Activated CD8-positive, alpha-beta memory T cell treated with anti-CD3 and anti-CD28 coated beads, Interleukin-2, amount 50 U/mL, for 24 hours (primary cell): ENCODE data around the gene UBE2M.
A peak's percentile ranks its signal among the peaks of the same experiment; 100 is the strongest.
"Not testable (repeated sequence)": the region's sequence is repeated elsewhere in the genome, so short reads cannot be mapped to it uniquely, and the experiment has no call there.

ENCODE experiments used
- DNase-seq: peaks from one replicate; pipeline ENCODE4 v3.0.0-alpha.2; 2020; ENCODE audit errors: extremely low read depth

The UBE2M gene

DNA sequence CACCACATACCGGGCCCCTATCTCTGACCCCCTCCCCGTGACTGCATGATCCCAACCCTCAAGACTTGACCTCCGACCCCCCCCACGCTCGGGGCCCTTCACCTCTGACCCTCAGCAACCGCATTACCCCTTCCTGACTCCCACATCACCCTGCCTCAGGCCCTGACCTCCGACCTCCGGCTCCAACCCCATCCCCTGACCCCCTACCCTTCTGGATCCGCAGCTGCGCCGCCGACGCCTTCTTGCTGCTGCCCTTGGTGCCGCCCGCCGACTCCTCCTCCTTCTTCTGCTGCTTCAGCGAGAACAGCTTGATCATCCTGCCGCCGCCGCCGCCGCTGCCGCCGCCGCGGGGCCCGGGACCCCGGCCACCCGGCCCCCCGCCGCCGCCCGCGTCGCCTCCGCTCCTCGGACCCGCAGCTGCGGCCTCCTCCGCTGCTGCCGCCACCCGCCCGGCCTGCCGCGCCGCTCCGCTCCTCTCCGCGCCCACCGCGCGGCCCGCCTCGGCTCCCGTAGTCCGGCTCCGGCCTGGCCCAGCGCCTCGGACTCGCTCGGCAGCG, at the start of gene UBE2M:
UBE2M (minus strand) TSS at position 546 of the 557 bp plus-strand sequence; CDS start at position 316, 230 bp downstream.
- no peak for DNase-seq

GRCh38 chr19:58607213-58607612, 48.8 kb upstream of the UBE2M start:
- not testable (repeated sequence) for DNase-seq

DNA sequence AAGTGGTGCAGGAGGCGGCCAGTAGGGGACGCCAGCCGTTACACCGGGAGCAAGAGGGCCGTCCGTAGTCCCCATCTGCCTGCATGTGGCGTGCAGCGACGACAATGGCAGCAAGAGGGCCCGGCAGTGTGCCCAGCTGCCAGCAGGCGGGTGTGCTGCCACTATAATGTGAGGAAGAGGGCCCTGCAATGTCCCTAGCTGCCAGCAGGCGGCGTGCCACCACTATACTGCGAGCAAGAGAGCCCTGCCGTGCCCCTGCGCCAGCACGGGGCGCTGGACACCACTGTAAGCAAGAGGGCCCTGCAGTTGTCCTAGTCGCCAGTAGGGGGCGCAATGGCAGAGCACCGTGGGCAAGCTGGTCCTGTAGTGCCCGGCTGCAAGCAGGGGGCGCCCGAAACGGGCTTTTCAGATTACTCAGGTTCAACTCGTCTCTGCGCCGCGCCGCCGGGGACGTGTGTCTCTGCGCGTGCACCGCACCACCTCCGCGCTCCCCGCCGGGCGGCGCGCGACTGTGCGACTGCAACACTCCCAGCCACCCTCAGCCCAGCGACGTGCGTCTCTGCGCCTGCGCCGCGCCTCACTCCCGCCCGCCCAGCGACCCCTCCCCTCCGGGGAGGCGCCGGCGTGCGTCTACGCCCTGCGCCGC, 48.0 kb upstream of the UBE2M start:
- DNase-seq: not testable (repeated sequence)

DNA sequence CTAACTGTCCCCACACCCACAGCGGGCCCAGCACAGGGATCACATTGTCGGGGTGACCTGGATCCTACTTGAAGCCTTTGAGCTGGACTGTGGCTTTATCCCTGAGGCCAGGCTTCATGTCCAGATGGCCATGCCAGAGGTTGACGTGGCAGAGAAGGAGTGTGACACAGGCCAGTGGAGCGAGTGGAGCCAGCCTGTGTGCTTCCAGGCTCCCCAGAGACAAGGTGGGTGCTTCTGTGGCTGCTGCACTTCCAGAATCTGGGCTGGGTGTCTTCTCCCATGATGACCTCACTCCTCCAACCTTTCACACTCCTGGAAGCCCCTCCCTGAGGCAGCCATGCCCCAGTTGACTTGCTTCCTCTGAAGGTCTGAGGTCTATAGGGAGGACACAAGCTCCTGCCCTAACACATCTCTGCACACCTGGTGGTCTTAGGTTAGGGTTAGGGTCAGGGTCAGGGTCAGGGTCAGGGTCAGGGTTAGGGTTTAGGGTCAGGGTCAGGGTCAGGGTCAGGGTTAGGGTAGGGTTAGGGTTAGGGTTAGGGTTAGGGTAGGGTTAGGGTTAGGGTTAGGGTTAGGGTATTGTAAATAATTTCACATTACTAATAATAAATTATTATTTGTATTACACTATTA, 27.8 kb upstream of the UBE2M start:
- DNase-seq: no peak

GRCh38 chr19:58585442-58586132, 27.2 kb upstream of the UBE2M start:
- no peak for DNase-seq

DNA sequence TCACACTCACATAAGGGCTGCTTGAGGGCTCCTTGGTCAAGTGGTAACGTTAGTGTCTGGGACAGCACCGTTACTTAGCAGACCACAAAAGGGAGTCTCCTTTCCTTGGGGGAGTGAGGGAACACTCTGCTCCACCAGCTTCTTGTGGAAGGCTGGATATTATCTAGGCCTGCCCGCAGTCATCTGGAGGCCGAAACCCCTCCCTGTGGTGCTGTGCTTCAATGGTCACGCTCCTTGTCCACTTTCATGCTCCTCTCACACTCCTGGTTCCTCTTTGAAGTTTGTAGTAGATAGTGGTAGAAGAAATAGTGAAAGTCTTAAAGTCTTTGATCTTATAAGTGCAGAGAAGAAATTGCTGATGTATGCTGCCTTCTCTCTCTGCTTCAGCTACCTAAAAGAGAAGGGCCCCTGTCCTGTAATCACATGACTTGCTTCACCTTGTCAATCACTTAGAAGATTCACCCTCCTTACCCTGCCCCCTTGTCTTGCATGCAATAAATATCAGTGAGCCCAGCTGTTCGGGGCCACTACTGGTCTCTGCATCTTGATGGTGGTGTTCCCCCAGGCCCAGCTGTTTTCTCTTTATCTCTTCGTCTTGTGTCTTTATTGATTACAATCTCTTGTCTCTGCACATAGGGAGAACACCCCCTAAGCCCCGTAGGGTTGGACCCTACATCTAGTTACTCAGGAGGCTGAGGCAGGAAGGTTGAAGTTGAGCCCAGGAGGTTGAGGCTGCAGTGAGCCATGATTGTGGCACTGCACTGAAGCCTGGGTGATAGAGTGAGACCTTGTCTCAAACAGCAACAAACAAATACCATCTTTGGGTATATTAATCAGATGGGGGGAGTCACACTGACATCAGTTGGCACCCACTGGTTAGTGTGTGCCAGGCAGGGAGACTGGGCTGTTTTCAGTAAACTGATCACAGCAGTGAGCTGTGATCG, 26.4 kb upstream of the UBE2M start:
- DNase-seq: no peak

GRCh38 chr19:58582985-58583384, 24.6 kb upstream of the UBE2M start:
- no peak for DNase-seq

GRCh38 chr19:58581227-58582141, 23.1 kb upstream of the UBE2M start:
- peak; percentile 72 for DNase-seq

- no peak for DNase-seq
Observed at GRCh38 chr19:58579473-58580142, 21.2 kb upstream of the UBE2M start.

DNA sequence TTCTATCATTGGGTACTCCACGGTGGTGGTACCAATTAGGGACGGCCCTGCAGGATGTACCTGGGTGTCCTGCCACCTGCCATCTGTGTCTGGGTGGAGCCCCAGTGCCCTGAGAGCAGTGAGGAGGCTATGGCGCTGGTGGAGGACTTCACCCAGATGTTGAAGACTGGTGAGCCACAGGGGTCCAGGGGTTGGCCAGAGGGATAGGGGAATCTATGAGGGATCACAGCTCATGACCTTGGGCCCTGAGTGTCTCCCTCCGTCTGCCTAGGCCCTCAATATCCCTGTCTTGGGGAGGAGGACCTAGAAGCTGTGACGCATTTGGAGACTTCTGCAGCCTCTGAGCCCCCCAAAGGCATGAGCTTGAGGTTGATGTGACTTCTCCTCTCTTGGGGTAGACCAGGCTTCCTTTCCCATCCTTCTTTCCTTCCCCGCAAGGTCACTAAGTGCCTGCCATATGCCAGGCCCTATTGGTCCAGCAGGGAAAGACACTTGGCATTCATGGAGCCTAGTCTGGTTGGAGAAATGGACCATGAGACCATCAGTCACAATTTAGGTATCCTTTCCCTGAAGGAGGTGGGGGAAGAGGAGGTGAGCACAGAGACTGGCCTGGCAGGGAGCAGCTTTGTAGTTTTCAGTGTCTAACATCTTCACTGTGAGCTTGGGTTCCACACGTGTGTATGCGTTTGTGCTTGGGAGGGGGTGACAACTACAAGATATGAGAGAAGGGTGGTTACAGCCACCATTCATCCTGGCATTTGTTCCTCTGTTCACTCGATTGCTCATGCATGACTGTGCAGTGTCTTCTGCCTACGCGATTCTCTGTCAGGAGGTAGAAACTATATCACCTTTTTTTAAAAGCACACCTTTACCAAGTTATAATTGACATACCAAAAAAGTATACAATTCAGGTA, 19.9 kb upstream of the UBE2M start:
- no peak for DNase-seq

DNA sequence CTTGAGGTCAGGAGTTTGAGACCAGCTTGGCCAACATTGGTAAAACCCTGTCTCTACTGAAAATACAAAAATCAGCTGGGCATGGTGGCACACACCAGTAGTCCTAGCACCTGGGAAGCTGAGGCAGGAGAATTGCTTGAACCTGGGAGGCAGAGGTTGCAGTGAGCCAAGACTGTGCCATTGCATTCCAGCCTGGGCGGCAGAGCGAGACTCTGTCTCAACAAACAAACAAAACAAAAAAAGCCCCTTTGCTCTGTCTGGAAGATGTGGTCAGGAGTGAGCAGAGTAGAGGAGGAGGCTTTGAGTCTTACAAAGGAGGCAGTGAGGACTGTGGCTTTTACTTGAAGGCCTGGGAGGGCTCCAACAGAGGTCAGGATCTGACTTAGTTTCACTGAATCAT, 19.2 kb upstream of the UBE2M start:
- not testable (repeated sequence) for DNase-seq

DNA sequence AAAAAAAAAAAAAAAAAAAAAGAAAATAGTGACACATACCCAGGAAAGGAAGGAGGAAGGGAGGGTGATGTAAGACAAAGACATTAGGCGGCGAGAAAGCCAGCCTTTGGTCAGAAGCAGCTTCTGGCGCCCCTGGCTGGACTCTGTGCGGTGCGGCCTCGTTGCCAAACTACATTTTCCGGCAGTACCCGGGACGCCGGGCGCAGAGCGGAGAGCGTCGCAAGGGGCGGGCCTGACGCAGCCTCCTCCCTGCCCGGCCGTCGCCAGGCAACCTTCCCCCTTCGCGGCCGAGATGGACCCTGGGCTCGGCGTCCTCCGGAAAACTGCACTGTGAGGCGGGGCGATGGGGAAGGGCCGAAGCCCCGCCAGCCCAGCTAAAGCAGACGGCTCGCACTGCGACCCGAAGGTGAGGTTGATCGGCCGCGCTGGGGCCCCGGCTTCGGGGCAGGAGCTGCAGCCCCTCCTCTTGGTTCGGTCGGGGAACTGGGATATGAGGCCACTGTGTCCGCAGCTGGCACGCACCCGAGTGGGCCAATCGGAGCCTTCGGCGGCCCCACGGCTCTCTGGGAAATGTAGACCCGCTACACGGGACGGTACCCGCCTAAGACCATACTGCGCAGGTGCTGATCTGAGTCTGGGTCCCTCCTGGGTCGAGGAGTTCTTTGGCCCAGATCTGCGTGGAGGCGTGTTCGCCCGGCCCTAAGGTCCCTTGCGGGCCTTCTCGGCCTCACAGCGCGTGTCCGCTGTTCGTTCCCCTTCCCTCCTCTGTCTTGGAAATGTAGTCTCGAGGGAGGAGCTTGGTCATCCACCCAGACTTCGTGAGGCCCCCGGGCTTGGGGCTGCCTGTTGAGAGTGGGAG, 17.0 kb upstream of the UBE2M start:
- peak; percentile 55 for DNase-seq

DNA sequence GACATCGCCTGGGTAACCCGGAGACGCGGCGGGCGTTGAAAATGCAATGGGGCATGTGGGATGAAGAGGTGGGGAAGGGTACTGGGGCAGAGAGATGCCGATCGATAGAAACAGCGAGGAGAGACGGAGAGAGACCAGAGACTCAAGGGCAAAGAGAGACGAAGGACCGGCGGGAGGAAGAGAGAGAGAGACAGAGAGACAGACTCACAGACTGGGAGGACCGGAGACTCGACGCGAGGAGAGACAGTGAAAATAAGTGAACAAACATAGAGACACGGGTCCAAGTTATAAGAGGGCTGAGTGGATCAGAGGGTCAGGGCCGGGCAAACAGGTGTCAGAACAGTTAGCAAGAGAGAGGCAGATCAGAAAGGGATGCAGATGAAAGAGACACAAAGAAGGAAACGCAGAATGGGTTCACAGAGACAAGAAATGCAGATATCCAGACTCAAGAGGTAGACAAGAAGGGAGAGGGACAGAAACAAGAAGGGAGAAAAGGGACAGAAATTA, 15.3 kb upstream of the UBE2M start:
- DNase-seq: no peak

GRCh38 chr19:58572818-58573657, 14.6 kb upstream of the UBE2M start, which contains the start of gene MZF1:
MZF1 (minus strand) TSS chr19:58573335; CDS start chr19:58571389, 1,946 bp downstream.
- peak; percentile 99 for DNase-seq

- no peak for DNase-seq
Observed at GRCh38 chr19:58572026-58572817, 13.8 kb upstream of the UBE2M start.

DNA sequence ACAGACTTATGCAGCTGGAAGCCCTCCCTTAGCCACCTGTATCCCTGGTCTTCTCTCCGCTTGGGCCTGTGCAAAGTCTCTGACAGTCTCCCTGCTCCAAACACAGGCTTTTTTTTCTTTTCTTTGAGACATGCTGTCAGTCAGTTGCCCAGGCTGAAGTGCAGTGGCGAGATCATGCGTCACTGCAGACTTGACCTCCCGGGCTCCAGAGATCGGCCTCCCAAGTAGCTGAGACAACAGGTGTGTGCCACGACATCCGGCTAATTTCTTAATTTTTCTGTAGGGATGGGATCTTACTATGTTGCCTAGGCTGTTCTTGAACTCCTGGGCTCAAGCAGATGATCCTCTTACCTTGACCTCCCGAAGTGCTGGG, 13.2 kb upstream of the UBE2M start:
- DNase-seq: no peak
